HUES6 (cell line): Measurements from ENCODE around the gene TMEM200A.
A peak's percentile ranks its signal among the peaks of the same experiment; 100 is the strongest.

Experiments used
- H3K27ac ChIP-seq: 2 replicates; pipeline ENCODE4 v1.7.0; 2013; ENCODE audit warnings: low read depth, mild to moderate bottlenecking, low read length, inconsistent platforms
- H3K27me3 ChIP-seq: 2 replicates; pipeline ENCODE4 v1.6.1; 2013; ENCODE audit warnings: low read length; ENCODE audit not compliant: control insufficient read depth, insufficient read depth
- H3K36me3 ChIP-seq: 2 replicates; pipeline ENCODE4 v1.6.1; 2013; ENCODE audit warnings: low read length; ENCODE audit not compliant: control insufficient read depth, insufficient read depth
- H3K4me1 ChIP-seq: 2 replicates; pipeline ENCODE4 v1.6.1; 2013; ENCODE audit warnings: low read length; ENCODE audit not compliant: control insufficient read depth, insufficient read depth
- H3K4me3 ChIP-seq: 2 replicates; pipeline ENCODE4 v1.5.1; 2013; ENCODE audit warnings: low read depth, low read length
- H3K9ac ChIP-seq: one replicate; pipeline ENCODE4 v1.6.1; 2013; ENCODE audit warnings: mild to moderate bottlenecking, low read length
- H3K9me3 ChIP-seq: 2 replicates; pipeline ENCODE4 v1.6.1; 2013; ENCODE audit warnings: low read depth, low read length; ENCODE audit not compliant: control insufficient read depth, insufficient read depth

Gene TMEM200A

GRCh38 chr6:130362128-130362527 is 3.7 kb upstream of the TMEM200A start:
- Histone ChIP-seq H3K4me3 (no peak overlapping the region), H3K4me1 (no peaks in the 10 kb centered on the region), H3K27ac (no peak overlapping the region), H3K9me3 (no peaks in the 10 kb centered on the region), H3K9ac (no peak overlapping the region), H3K27me3 (peaks cover 20% of the 10 kb centered on the region), H3K36me3 (no peaks in the 10 kb centered on the region)

- Histone ChIP-seq H3K9me3 (no peaks in the 10 kb centered on the region), H3K9ac (no peak overlapping the region), H3K27ac (no peak overlapping the region), H3K4me1 (peaks cover 14% of the 10 kb centered on the region), H3K27me3 (peaks cover 34% of the 10 kb centered on the region), H3K4me3 (peak overlapping the region; percentile 97; the same call in 1 of the 2 replicates), H3K36me3 (no peaks in the 10 kb centered on the region)
These were observed 1.5 kb upstream of the TMEM200A start for GRCh38 chr6:130364224-130364780.

- H3K36me3 ChIP-seq = no peaks in the 10 kb centered on the region
- no peak overlapping the region for H3K27ac ChIP-seq
- peaks cover 34% of the 10 kb centered on the region for H3K27me3 ChIP-seq
- no peaks in the 10 kb centered on the region for H3K9me3 ChIP-seq
- H3K9ac ChIP-seq = peak overlapping the region; percentile 75
- peaks cover 14% of the 10 kb centered on the region for H3K4me1 ChIP-seq
- H3K4me3 ChIP-seq = peak overlapping the region; percentile 97
These were observed 539 bp downstream of the TMEM200A start for GRCh38 chr6:130366107-130367005.

GRCh38 chr6:130367767-130368166 is 1.9 kb downstream of the TMEM200A start:
- Histone ChIP-seq H3K4me1 (peaks cover 14% of the 10 kb centered on the region), H3K27me3 (peaks cover 34% of the 10 kb centered on the region), H3K27ac (no peak overlapping the region), H3K4me3 (peak overlapping the region; percentile 97), H3K9ac (no peak overlapping the region), H3K36me3 (no peaks in the 10 kb centered on the region), H3K9me3 (no peaks in the 10 kb centered on the region)

- Histone ChIP-seq H3K9me3 (no peaks in the 10 kb centered on the region), H3K4me3 (no peak overlapping the region), H3K36me3 (no peaks in the 10 kb centered on the region), H3K9ac (no peak overlapping the region), H3K27me3 (peaks cover 34% of the 10 kb centered on the region), H3K4me1 (peaks cover 17% of the 10 kb centered on the region), H3K27ac (no peak overlapping the region)
These were observed 2.8 kb downstream of the TMEM200A start for GRCh38 chr6:130368576-130368975.

GRCh38 chr6:130369831-130370230 is 4.0 kb downstream of the TMEM200A start:
- no peak overlapping the region for H3K9ac ChIP-seq
- H3K36me3 ChIP-seq = no peaks in the 10 kb centered on the region
- peaks cover 24% of the 10 kb centered on the region for H3K4me1 ChIP-seq
- no peaks in the 10 kb centered on the region for H3K9me3 ChIP-seq
- H3K27ac ChIP-seq = no peak overlapping the region
- H3K4me3 ChIP-seq = no peak overlapping the region
- peaks cover 26% of the 10 kb centered on the region for H3K27me3 ChIP-seq

- H3K27ac ChIP-seq = no peak overlapping the region
These were observed 6.2 kb downstream of the TMEM200A start for GRCh38 chr6:130371921-130372420.

GRCh38 chr6:130372786-130373185 is 7.0 kb downstream of the TMEM200A start:
- no peak overlapping the region for H3K9ac ChIP-seq
- peaks cover 7% of the 10 kb centered on the region for H3K27me3 ChIP-seq
- H3K4me3 ChIP-seq = no peak overlapping the region
- H3K27ac ChIP-seq = no peak overlapping the region
- H3K4me1 ChIP-seq = peaks cover 27% of the 10 kb centered on the region
- H3K36me3 ChIP-seq = no peaks in the 10 kb centered on the region
- no peaks in the 10 kb centered on the region for H3K9me3 ChIP-seq

More at GRCh38 chr6:130371921-130372420, 6.2 kb downstream of the TMEM200A start:
- no peak overlapping the region for H3K9ac ChIP-seq
- H3K36me3 ChIP-seq = no peaks in the 10 kb centered on the region
- H3K4me1 ChIP-seq = peaks cover 24% of the 10 kb centered on the region
- H3K4me3 ChIP-seq = no peak overlapping the region
- peaks cover 15% of the 10 kb centered on the region for H3K27me3 ChIP-seq
- H3K9me3 ChIP-seq = no peaks in the 10 kb centered on the region

- no peak overlapping the region for H3K27ac ChIP-seq
- no peaks in the 10 kb centered on the region for H3K9me3 ChIP-seq
- H3K4me3 ChIP-seq = no peak overlapping the region
- no peaks in the 10 kb centered on the region for H3K27me3 ChIP-seq
- peaks cover 24% of the 10 kb centered on the region for H3K4me1 ChIP-seq
- no peak overlapping the region for H3K9ac ChIP-seq
- no peaks in the 10 kb centered on the region for H3K36me3 ChIP-seq
These were observed 8.2 kb downstream of the TMEM200A start for GRCh38 chr6:130373992-130374391.

- Histone ChIP-seq H3K9me3 (no peaks in the 10 kb centered on the region), H3K36me3 (no peaks in the 10 kb centered on the region), H3K4me1 (peaks cover 29% of the 10 kb centered on the region), H3K9ac (no peak overlapping the region), H3K4me3 (no peak overlapping the region), H3K27ac (no peak overlapping the region), H3K27me3 (no peaks in the 10 kb centered on the region)
These were observed 11.1 kb downstream of the TMEM200A start for GRCh38 chr6:130376936-130377335.

- Histone ChIP-seq H3K27ac (no peak overlapping the region), H3K27me3 (no peaks in the 10 kb centered on the region), H3K36me3 (no peaks in the 10 kb centered on the region), H3K4me3 (no peak overlapping the region), H3K9me3 (no peaks in the 10 kb centered on the region), H3K9ac (no peak overlapping the region), H3K4me1 (peaks cover 29% of the 10 kb centered on the region)
These were observed 11.6 kb downstream of the TMEM200A start for GRCh38 chr6:130377371-130377770.
